Stimulated activated CD8-positive, alpha-beta memory T cell treated with anti-CD3 and anti-CD28 coated beads, Interleukin-15, amount 100 ng/mL, for 4 hours (primary cell): ENCODE measurements around the gene TMEM178B.
"Not testable (repeated sequence)": the region's sequence is repeated elsewhere in the genome, so short reads cannot be mapped to it uniquely, and the experiment has no call there.

ENCODE experiments used
- DNase-seq, 2 donors: peaks; one replicate each; pipeline ENCODE4 v3.0.0-alpha.2; 2020; ENCODE audit warnings: low read depth in 2 of 2

TMEM178B gene

DNA sequence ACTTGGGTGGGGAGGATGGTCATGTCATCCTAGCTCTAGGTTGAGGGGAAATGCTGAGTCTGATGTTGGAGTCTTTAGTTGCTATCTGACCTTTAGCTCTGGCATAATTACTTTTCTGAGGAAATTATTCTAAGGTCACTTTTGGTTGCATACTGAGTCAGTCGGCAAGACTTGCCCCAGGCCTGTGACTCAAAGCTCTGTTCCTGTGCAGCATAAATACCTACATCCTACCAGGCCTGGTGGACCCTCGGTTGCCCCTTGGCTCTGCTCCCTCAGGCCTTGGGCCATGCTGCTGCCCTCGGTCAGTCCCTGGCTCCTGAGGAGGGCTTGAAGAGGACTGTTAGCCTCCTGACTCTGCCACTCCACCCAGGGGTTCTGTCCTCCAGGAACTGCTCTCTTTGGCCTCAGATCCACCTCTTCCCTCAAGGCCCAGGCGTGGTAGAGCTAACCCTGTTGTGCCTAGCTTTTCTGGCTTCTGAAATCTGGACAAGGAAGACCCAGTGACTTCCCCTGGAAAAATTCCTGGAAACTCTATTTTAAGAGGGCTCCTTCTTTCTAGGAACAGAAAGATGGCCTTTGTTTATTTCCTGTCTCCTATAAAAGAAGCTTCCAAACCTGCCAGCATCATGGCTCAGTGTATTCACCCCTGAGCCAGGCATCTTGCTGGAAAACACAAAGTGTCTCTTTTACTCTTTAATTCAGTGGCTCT, 71.2 kb downstream of the TMEM178B start:
- DNase-seq = no peak

DNA sequence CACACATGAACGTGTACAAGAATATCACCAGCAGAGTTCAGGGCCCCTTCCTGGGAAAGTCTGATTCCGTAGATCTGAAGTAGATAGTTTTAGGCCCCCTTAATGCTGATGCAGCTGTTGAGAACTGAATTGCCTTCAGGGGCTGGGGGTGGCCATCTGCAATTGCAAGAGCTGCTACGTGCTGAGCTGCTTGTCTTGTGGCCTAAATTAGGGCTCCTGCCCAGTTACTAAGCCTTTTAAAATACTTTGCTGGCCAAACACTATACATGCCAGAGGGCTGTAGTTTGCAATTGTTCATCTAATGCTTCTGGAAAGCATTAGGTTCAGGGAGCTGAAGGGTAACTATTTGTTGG, 71.7 kb downstream of the TMEM178B start:
- DNase-seq = no peak

DNA sequence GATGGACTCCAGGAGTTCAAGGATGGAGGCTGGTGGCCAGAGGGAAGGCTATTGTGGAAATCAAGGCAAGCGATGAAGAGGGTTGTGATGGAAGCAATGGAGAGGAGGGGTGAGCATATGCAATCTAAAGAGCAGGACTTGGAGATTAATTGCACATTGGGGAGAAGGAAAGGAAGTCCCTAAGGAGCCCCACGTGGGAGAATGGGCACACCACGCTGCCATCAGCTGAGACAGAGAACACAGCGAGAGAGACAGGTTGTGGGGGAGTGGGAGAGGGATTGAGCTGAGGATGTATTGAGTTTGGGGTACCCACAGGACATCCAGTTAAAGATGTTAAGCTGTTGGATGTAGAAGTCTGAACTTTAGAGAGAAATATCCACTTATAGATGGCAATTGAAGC, 73.6 kb downstream of the TMEM178B start:
- no peak for DNase-seq

DNA sequence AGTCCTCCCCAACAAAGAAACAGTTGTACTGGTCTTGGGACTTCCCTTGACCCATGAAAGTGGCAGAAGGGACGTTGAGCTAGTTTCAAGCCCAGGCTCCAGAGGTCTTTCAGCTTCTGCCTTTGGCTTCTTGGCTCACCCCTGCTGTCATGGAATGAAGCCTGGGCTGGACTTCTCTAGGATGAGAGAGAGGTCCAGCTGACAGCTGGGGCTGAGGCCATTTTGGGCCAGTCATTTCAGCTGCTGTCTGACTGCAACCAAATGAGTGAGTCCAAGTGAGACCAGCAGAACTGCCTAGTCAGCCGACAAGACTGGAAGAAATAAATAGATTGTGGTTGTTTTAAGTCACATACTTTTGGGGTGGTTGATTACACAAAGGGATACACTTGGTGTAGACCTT, 76.6 kb downstream of the TMEM178B start:
- no peak for DNase-seq

DNA sequence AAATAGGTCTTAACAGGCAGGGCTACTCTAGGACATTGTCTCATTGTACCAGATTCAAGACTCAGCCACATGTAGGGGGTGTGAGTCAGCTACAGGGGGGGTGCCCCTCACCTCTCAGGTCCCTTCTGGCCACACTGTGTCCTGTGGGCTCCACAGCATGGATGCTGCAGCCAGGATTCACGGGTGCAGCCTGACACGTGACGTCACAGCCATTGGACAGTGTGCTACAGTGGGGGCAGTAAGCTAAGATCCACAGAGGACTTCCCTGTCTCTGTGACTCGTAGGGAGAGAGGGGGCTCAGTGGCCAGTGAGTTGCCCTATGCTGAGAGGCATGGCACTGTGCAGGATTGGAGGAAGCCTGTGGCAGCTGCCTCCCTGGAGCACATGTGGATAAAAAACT, 77.9 kb downstream of the TMEM178B start:
- DNase-seq = no peak

DNA sequence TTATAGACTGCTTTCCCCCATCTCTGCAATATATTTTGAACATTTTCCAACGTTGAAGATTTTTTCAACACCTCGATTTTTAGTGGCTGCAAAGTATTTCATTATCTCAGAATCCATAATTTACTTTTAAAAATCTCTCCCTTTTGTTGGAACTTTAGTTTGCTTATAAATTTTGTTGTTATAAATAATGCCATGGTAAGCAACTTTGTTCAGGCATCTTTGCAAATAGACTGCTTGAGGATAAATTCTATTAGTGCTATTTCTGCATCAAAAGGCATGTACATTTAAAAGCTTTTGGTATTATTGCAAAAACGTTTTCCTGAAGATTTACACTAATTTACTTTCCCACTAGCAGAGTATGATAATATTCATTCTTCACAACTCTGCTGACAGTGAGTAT, 79.4 kb downstream of the TMEM178B start:
- DNase-seq = no peak

DNA sequence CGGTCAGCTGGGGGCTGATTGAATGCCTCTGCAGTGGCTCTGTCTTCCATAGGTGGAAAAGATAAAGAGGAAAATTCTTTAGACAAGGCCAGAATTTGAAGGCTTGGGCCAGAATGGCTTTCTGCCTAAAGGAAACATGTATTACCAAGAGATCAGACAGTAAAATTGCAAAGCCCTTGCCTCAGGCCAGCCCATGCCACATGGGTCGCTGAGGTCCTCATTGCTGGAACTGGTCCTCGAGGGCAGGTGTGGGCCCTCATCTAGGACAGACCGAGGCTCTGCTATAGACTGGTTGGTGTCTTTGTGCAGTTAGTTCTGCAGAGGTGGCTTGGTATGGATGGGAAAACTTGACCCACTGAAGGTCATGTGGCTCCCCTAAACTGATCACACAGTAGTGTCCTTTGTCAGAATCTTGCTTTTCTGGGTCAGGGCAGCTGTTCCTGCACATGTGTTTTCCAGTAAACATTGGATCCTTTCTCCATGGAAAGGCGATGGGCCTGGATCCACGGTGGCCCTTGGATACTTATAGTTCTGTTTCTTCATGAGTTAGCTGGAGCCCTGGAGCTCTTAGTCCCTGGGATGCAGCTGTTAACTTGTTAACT, 80.4 kb downstream of the TMEM178B start:
- DNase-seq = no peak

DNA sequence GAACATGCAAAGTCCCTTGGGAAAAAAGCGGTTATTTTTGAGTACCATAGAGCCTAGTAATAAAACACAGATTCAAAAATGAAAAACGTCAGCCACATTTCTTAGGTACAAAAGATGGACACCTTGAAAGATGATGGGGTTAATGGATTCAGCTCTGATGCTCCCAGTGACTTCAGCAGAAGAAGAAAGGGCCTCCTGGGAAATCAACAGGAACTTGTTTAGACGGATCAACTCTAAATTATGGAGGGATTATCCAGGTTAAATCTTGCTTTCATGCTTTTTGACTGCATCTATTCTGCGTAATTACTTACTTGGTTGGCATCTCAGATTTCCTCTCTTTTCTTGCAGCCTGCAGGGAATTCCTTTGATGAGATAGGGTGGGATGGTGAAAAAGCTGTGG, 82.5 kb downstream of the TMEM178B start:
- DNase-seq = no peak

DNA sequence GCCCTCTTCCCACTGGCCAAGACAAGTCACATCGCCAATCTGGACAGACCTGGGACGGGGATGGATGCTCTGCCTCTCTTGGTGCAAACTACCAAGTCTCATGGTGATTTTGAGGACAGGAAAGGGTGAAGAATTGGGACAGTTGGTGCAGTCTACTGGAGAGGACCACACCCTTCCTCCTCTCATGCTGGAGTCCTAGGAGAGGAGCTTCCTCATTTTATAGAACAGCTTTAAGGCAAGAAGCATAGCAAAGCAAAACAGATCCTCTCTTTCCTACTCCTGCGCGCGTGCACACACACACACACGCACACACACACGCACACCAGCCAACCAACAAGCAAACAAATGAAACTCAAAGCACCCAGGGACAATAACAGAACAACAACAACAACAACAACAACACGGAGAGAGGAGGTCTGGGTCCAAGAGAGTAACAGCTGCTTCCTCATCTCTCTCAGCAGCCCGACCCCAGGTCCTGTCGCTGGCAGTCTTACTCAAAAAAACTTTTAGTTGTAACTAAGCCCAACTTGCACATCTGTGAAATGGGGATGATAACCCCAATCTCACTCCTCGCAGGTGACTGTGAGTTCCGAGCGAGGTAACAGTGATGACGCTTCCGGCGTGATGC, 83.4 kb downstream of the TMEM178B start:
- no peak for DNase-seq

DNA sequence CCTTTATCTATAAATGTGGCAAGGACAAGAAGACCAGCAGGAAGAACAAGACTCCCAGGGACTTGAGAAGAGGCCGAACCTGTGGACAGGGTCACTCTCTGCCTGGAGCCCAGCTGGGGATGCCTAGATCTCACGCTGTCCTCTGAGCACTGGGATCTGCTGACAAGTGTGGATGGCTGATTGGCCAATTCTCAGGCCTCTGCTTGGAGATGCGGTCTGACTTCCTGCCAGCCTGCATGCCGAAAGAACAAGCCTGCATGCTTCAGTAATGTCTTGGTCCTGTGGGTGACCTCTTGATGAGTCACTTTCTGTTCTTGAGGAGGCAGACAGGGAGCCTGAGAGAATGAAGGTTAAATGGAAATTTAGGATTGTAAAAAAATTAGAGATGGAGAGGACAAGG, 84.7 kb downstream of the TMEM178B start:
- DNase-seq = no peak

DNA sequence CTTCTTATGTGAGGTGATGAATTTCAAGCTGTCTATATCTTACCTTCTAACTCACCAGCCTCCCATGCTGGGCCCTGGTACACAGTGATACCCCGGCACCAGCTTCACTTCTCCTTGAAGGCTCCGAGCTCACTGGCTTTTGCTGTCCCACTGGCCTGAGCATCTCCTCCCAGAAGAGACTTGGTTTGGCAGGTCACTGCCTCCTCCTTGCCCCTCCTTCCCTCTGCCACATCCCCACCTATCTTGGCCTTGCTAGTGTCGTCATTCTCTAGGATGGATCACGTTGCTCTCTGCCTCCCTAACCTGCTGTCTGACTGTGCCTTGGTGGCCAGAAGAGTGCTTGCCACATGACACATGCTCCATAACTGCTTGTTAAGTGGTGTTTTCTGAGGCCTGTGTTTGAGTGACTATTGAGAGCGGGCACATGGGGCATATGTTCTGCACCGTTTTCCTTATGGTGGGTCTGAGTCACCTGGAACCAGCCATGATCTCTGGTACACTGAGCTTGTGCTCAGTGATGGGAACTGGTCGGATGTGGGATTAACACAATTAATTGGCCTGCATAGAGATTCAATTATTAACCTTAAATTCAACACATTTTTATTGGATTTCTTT, 86.5 kb downstream of the TMEM178B start:
- no peak for DNase-seq

DNA sequence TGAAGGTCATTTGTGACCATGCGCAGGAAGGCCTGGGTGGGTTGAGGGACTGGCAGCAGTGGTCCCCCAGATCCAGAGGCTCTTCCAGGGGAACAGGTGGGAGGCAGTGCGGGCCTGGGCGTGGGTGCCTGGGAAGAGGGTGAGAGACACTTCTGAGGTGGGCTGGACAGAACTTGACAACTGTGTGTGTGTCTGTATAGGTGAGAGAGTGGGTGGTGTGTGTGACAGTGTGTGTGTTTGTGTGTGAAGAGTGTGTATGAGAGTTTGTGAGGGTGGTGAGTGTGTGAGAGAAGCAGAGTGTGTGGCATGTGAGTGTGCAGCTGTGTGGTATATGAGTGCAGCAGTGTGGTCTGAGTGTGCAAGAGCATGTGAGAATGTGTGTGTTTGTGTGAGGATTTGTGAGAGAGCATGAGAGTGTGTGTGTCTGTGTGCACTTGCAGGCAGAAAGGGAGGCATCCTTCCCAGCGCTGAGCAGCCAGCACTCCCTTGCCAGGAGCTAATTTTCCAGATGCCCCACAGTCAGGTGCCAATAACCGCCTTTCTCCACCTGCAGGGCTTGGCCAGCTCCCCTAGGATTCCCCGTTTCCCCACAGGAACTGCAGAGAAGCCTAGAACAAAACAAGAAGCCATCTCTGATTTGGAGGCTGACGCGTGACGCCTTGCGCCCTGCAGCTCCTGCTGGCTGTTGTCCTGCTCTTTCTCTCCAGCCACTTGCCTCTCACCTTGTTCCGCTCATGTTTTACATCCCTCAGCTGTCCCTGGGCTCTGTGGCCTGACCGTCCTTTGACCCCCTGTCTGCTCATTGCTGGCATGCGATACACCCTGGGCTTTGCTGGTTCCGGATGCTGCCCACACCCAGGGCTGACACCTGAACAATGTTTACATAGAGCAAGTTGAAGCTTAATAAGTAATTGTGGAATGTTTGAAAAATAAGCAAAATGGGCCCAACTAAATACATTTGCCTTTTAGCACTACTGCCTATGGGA, 88.0 kb downstream of the TMEM178B start:
- no peak for DNase-seq

DNA sequence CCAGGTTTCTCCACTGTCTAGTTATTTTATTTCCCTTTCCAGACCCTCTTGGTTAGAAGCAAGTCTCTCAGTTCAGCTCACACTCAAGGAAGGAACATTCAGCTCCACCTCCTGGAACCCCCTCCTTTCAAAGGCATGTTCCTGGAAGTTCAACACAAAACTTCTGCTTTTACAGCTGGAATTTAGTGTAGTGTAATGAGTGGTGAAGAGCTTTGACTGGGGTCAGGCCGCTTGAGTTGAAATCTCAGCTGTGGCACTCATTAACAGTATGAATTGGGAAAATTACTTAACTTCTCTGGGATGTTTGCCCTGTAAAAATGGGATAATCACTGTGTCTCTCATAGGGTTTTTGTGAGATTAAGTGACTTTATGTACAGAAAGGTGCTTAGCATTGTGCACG, 91.7 kb downstream of the TMEM178B start:
- DNase-seq = no peak

DNA sequence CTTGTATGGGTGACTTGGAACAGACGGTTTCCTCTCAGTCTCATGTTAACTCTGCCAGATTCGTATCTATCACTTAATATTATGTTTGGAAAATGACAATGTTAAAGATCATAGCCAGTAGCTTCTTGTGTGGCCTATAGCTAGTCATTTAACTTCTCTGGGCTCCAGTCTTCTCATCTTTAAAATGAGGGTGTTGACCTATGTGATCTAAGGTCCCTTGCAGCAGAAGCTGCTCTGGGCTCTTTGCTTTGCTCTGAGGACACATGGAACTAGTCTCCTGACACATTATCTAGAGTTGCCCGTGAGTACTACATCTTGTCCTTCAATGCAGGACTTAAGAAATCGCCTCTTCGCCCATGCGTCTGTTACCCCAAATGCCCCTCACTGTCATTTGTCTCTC, 93.1 kb downstream of the TMEM178B start:
- DNase-seq = no peak

DNA sequence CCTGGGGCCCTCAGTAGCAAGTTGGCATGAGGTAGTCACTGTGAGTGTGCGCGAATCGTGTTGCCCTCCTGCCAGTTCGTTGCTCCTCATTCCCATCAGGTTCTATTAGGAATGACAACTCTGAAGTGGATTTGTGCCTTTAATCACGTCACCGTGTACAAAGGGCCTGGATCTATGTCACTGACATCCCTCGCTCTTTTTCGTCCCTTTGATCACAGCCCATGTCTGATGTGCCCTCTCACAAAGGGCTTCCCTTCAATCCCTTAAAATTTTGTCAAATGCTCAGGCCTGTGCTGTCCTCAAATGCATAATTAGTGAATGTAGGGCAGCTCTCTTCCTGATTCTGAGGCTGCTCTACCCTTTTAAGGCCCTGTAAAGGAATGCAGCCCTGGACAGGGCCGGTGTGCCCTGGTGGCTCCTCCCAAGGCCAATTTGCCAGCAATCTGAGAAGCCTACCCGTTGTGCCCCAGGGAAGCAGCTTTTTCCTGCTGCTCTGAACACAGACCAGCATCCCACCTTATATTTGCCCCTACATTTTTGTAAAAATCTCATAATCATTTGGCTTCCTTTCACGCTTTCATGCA, 93.6 kb downstream of the TMEM178B start:
- DNase-seq = no peak

DNA sequence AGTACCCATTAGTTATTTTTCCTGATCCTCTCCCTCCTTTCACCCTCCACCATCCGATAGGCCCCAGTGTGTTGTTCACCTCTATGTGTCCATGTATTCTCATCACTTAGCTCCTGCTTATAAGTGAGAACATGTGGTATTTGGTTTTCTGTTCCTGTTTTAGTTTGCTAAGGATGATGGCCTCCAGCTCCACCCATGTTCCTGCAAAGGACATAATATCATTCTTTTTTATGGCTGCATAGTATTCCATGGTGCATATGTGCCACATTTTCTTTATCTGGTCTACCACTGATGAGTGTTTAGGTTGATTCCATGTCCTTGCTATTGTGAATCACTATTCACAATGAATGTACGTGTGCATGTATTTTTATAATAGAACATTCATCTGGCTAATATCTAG, 95.3 kb downstream of the TMEM178B start:
- DNase-seq = not testable (repeated sequence)

DNA sequence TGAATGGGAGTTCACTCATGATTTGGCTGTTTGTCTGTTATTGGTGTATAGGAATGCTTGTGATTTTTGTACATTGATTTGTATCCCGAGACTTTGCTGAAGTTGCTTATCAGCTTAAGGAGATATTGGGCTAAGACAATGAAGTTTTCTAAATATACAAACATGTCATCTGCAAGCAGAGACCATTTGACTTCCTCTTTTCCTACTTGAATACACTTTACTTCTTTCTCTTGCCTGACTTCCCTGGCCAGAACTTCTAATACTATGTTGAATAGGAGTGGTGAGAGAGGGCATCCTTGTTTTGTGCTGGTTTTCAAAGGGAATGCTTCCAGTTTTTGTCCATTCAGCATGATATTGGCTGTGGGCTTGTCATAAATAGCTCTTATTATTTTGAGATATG, 101.9 kb downstream of the TMEM178B start:
- DNase-seq = not testable (repeated sequence)

DNA sequence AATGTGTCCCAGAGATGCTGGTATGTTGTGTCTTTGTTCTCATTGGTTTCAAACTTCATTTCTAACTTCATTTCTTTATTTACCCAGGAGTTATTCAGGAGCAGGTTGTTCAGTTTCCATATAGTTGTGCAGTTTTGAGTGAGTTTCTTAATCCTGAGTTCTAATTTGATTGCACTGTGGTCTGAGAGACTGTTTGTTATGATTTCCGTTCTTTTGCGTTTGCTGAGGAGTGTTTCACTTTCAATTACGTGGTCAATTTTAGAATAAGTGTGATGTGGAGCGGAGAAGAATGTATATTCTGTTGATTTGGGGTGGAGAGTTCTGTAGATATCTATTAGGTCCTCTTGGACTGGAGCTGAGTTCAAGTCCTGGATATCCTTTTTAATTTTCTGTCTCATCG, 103.3 kb downstream of the TMEM178B start:
- not testable (repeated sequence) for DNase-seq

DNA sequence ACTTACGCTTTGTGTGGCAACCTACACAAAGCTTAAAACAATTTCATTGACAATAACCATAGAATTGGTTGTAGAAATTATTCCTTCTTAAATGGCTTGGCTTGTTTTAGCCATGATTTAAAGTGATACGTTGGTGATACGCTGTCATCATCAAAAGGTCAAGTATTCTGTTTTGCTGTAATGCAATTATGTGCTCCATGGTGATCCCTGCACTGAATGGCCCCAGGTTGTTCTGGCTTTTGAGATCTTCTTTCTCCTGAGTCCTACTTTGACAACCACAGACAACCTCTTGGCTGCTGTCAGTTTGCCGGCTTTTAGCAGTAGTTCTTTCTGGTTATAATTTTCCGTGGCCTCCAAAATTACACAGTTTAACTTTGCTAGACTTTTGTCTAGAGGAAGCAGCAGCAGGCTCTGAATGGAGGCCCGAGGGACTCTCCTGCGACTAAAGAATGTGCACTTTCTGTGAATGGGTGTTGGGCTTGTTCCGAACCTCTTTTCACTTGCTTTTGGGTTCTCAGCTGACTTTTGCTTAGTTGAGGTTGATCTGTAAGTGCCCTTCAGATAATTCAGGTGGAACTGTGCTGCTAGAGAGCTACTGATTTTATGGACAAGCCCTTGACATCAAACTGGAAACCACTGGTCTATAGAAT, 104.7 kb downstream of the TMEM178B start:
- no peak for DNase-seq

DNA sequence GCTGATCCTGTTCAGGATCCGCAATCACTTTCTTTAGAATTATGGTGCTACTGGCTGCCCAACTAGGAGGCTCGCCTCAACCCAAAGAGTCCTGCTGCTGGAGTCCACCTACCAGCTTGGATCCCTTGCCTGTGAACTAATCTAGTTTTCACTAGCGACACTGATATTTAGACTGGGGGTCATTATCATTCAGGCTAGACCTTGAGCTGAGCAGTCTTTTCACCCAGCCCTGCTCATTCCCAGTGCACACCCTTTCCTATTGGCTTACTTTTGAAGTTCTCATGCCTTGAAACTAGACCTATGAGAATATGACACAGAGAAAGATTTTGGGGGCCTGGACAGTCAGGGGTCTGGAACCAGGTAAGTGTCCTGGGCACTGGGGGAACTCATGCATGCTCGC, 107.9 kb downstream of the TMEM178B start:
- DNase-seq = no peak
